VCaP (cell line): ENCODE measurements around the gene DDX25.

ENCODE experiments used
- H3K27ac ChIP-seq: fragments of 450-650 bp; 2 replicates; pipeline ENCODE4 v1.5.1; 2017
- TF ChIP-seq, protein P1 (sequence below): fragments of 450-650 bp; conservative IDR thresholded peaks from 2 replicates; pipeline ENCODE4 v1.5.1; 2017; ENCODE audit warnings: mild to moderate bottlenecking, moderate library complexity

The DDX25 gene

GRCh38 chr11:125916683-125917347 is 12.5 kb downstream of the DDX25 start:
- TF ChIP-seq, protein P1, sequence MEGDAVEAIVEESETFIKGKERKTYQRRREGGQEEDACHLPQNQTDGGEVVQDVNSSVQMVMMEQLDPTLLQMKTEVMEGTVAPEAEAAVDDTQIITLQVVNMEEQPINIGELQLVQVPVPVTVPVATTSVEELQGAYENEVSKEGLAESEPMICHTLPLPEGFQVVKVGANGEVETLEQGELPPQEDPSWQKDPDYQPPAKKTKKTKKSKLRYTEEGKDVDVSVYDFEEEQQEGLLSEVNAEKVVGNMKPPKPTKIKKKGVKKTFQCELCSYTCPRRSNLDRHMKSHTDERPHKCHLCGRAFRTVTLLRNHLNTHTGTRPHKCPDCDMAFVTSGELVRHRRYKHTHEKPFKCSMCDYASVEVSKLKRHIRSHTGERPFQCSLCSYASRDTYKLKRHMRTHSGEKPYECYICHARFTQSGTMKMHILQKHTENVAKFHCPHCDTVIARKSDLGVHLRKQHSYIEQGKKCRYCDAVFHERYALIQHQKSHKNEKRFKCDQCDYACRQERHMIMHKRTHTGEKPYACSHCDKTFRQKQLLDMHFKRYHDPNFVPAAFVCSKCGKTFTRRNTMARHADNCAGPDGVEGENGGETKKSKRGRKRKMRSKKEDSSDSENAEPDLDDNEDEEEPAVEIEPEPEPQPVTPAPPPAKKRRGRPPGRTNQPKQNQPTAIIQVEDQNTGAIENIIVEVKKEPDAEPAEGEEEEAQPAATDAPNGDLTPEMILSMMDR = no peak
- no peak overlapping the region for H3K27ac ChIP-seq

DNA sequence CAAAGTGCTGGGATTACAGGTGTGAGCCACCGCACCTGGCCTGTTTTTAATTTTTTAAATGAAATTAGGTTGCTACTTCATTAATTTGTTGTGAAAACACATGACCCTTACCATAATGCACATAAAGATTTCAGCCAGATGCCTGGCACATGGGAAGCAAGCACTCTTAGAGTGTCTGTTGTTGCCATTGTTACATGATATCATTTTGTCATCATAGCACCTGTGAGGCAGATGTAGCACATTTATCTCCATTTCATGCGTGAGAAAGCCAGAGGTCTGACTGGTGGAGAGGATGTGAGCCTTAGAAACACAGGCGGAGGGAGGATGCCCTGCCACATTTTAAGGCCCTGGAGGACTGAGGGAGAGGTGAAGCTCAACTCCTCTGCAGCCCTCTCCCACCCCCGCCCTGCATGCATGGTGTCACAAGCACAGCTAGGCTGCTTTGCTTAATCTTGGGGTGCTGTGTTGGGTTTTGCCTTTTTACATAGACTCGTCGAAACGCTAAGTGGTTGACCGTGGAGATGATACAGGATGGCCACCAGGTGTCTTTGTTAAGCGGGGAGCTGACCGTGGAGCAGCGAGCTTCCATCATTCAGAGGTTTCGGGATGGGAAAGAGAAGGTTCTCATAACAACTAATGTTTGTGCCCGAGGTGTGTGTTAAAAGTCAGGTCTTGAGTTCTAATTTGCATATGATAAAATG is 14.0 kb downstream of the DDX25 start:
- TF ChIP-seq, protein P1 = no peak
- peak overlapping the region; percentile 51 for H3K27ac ChIP-seq

GRCh38 chr11:125921042-125921441 is 16.7 kb downstream of the DDX25 start:
- no peak overlapping the region for H3K27ac ChIP-seq
- TF ChIP-seq, protein P1 = no peak

DNA sequence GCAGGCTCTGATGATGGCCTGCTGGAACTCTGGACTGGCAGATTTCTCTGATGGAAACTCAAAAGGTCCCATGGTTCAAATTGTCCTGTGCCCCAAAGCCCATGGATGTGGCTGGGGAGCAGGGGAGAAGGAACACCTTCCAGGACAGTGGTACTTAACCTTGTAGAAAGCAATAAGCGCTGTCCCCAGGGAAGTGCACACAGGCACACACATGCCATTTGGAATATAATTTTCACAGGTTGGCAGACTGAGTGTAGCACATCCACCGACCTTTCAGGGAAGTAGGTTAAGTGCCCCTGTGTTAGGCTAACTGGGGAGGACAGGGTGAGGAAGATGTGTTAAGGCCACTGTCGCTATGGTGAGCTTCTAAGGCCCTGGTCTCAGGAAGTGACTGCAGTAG is 17.8 kb downstream of the DDX25 start:
- no peak overlapping the region for H3K27ac ChIP-seq
- TF ChIP-seq, protein P1 = no peak

DNA sequence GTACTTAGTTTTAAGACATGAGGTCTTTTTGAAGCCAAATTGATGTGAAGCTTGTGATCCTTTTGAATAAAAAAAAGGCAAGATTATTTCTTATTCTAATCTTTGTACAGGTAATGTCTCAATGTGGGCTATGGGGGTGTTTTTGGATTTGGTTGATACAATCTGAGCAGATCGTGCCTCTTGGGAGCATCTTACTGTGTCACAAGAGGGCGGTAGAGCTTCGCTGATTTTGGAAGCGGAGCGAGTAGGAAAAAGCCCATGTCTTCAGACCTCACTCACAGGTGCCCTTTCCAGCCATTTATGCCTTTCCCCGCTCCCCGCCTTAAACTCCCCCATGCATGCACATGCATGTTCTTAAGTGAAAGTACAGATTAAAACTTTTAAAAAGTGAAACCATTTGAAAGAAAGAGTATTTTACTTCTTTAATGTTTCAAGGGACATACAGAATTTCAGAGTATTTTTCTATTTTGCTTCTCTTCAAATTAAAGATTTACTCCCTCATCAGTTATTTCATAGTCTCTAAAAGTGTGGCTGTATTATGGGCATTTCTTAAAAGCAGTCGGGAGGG is 18.8 kb downstream of the DDX25 start:
- H3K27ac ChIP-seq = no peak overlapping the region
- TF ChIP-seq, protein P1 = peak; percentile 95

- TF ChIP-seq, protein P1 = no peak
- H3K27ac ChIP-seq = no peak overlapping the region
These were observed 19.3 kb downstream of the DDX25 start for GRCh38 chr11:125923633-125924032.

DNA sequence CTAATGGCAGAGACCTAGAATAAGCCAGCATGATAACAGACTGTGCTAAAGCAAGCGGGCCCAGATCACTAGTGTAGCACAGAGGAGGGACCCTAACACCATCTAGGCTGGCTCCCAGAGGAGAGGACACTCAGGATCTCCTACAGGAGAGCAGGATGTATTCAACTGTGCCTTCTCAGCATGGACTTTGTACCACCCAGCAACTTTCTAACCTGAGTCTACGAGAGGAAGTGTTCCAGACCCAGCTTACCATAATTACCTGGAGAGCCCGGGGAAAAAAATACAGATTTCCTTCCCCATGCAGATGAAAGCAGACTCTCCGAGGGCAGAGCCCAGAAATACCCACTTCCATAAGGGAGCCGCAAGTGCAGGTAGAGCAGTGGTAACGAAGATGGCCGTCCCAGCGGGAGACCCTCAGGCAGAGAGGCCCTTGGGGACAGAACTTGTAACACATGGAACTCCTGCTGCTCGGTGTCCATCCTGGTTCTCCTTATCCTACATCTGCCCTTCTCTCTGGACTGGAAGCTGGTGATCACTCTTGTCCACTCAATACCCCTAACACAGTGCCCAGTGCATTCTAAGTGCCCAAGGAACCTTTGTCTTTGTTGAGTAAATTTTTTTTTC is 20.2 kb downstream of the DDX25 start:
- TF ChIP-seq, protein P1 = no peak
- no peak overlapping the region for H3K27ac ChIP-seq
